Caco-2 (cell line): ENCODE data around the gene B3GALT6. TPM values are rescaled to one million over a fixed set of nuclear protein-coding genes. Genes with fewer than 3 reads are reported as not detected.

Experiments used
- BruUV-seq: library from RNA; stranded (reverse); fragments of 400-500 nt; replicated peaks from 2 replicates; lab custom pipeline; 2021; lab: Mats Ljungman, UMichigan
- CTCF ChIA-PET: fragments of 300-600 bp; sonication (Branson Sonifier 250); formaldehyde crosslinking; loops from one replicate; lab custom pipeline; 2022; ENCODE audit warnings: antibody characterized with exemption; lab: Charles Lee
- POLR2A ChIA-PET: fragments of 300-600 bp; sonication (Branson Sonifier 250); formaldehyde crosslinking; loops from one replicate; lab custom pipeline; 2022; ENCODE audit warnings: antibody characterized with exemption; lab: Charles Lee
- DNase-seq, 2 experiments: peaks; one replicate each; pipeline versions ENCODE4 v3.0.0 to v3.0.0-alpha.2; 2020 to 2022
- H3K27me3 ChIP-seq: replicated peaks from 2 replicates; pipeline ENCODE4 v1.6.0; 2011; ENCODE audit warnings: low read length; ENCODE audit not compliant: control insufficient read depth, insufficient read depth
- H3K36me3 ChIP-seq: 2 replicates; pipeline ENCODE4 v1.5.1; 2011; ENCODE audit warnings: low read length; ENCODE audit not compliant: control insufficient read depth, insufficient read depth
- H3K4me1 ChIP-seq: fragments of 250-450 bp; sonication (Bioruptor Pico); 2 replicates; pipeline ENCODE4 v1.5.1; 2020; ENCODE audit warnings: mild to moderate bottlenecking
- H3K4me3 ChIP-seq: 2 replicates; pipeline ENCODE4 v1.5.1; 2011; ENCODE audit warnings: low read depth, mild to moderate bottlenecking, control low read depth, low read length
- H3K9me3 ChIP-seq: fragments of 250-450 bp; sonication (Bioruptor Pico); 2 replicates; pipeline ENCODE4 v1.5.1; 2020; ENCODE audit warnings: mild to moderate bottlenecking, moderate library complexity
- H3K27ac Mint-ChIP-seq: one replicate; pipeline ENCODE4 v1.8.0; 2022; ENCODE audit warnings: mixed read lengths; ENCODE audit not compliant: unreplicated experiment
- H3K27me3 Mint-ChIP-seq: one replicate; pipeline ENCODE4 v1.8.0; 2022; ENCODE audit warnings: mixed read lengths; ENCODE audit not compliant: insufficient read depth, unreplicated experiment
- H3K36me3 Mint-ChIP-seq: one replicate; pipeline ENCODE4 v1.8.0; 2022; ENCODE audit warnings: mild to moderate bottlenecking, mixed read lengths; ENCODE audit not compliant: insufficient read depth, unreplicated experiment
- H3K4me1 Mint-ChIP-seq: one replicate; pipeline ENCODE4 v1.8.0; 2022; ENCODE audit warnings: low read depth, mixed read lengths; ENCODE audit not compliant: unreplicated experiment
- H3K4me3 Mint-ChIP-seq: one replicate; pipeline ENCODE4 v1.8.0; 2022; ENCODE audit warnings: mild to moderate bottlenecking, moderate library complexity, mixed read lengths; ENCODE audit not compliant: unreplicated experiment
- H3K9me3 Mint-ChIP-seq: one replicate; pipeline ENCODE4 v1.8.0; 2022; ENCODE audit warnings: mixed read lengths; ENCODE audit not compliant: unreplicated experiment
- CTCF ChIP-seq, 2 experiments: fragments of 200-600 bp in 1 of 2; IDR thresholded peaks; 1 replicate in 1 of 2; 2 replicates in 1 of 2; pipeline versions ENCODE4 v1.5.1 to v1.8.0; 2011 to 2022; ENCODE audit warnings: antibody characterized with exemption in 1 of 2, control low read depth in 1 of 2, inconsistent platforms in 1 of 2, low read depth in 1 of 2, low read length in 1 of 2, mild to moderate bottlenecking in 1 of 2, moderate library complexity in 1 of 2; ENCODE audit not compliant: insufficient read depth in 1 of 2, severe bottlenecking in 1 of 2, unreplicated experiment in 1 of 2
- intact Hi-C: fragments of 100-400 bp; cut with micrococcal nuclease; formaldehyde crosslinking; loops from one replicate; pipeline ENCODE4 v1.10.0; 2022; ENCODE audit not compliant: unreplicated experiment
- total RNA-seq: library from RNA; stranded (reverse); gene quantifications from 2 replicates; pipeline ENCODE4 v1.2.3, GENCODE V29; 2022

Gene B3GALT6
- total RNA-seq, 1 experiment from 2014 or later: 24.8 TPM

GRCh38 chr1:1264026-1264425, 32.0 kb downstream of the B3GALT6 start:
- Mint-ChIP-seq H3K4me3 (no peak overlapping the region), H3K36me3 (peaks cover 73% of the 10 kb centered on the region), H3K27ac (no peak overlapping the region), H3K4me1 (no peaks in the 10 kb centered on the region), H3K27me3 (no peaks in the 10 kb centered on the region), H3K9me3 (no peaks in the 10 kb centered on the region)
- H3K4me1 ChIP-seq: no peaks in the 10 kb centered on the region
- POLR2A ChIA-PET: no interaction called here
- intact Hi-C loops: no loop called here
- no peak overlapping the region for H3K4me3 ChIP-seq
- H3K36me3 ChIP-seq: no peaks in the 10 kb centered on the region; the same call in none of the 2 replicates
- no peaks in the 10 kb centered on the region for H3K27me3 ChIP-seq
- no TSS peak for BruUV-seq
- TF ChIP-seq CTCF (IDR thresholded peaks at IDR 0.05; ENCODE audit: insufficient read depth in 1 of 2, low read depth in 1 of 2, low read length in 1 of 2, severe bottlenecking in 1 of 2, unreplicated experiment in 1 of 2): no peak
- DNase-seq: no peak
- no peaks in the 10 kb centered on the region for H3K9me3 ChIP-seq
- CTCF ChIA-PET: no interaction called here

- Histone ChIP-seq H3K36me3 (no peaks in the 10 kb centered on the region; the same call in none of the 2 replicates), H3K4me3 (no peak overlapping the region), H3K27me3 (no peaks in the 10 kb centered on the region), H3K4me1 (no peaks in the 10 kb centered on the region), H3K9me3 (no peaks in the 10 kb centered on the region)
- no peak overlapping the region for H3K4me3 Mint-ChIP-seq
- no peaks in the 10 kb centered on the region for H3K4me1 Mint-ChIP-seq
- peaks cover 69% of the 10 kb centered on the region for H3K36me3 Mint-ChIP-seq
- CTCF ChIA-PET: interaction anchor here (0.5 kb wide), 1 partner anchor 9 kb away, joined by 3 read pairs; no protein-coding TSS in a partner anchor
- H3K9me3 Mint-ChIP-seq: no peaks in the 10 kb centered on the region
- H3K27me3 Mint-ChIP-seq: no peaks in the 10 kb centered on the region
- BruUV-seq: no TSS peak
- POLR2A ChIA-PET: no interaction called here
- H3K27ac Mint-ChIP-seq: no peak overlapping the region
- intact Hi-C loops: no loop called here
- no peak for TF ChIP-seq CTCF (IDR thresholded peaks at IDR 0.05; ENCODE audit: insufficient read depth in 1 of 2, low read depth in 1 of 2, low read length in 1 of 2, severe bottlenecking in 1 of 2, unreplicated experiment in 1 of 2)
- DNase-seq: no peak
Measured at GRCh38 chr1:1264868-1265272, 32.8 kb downstream of the B3GALT6 start.

GRCh38 chr1:1267488-1268283, 35.6 kb downstream of the B3GALT6 start:
- no peak overlapping the region for H3K27ac Mint-ChIP-seq
- H3K27me3 Mint-ChIP-seq: no peaks in the 10 kb centered on the region
- no peaks in the 10 kb centered on the region; the same call in none of the 2 replicates for H3K36me3 ChIP-seq
- no peaks in the 10 kb centered on the region for H3K4me1 ChIP-seq
- H3K9me3 Mint-ChIP-seq: no peaks in the 10 kb centered on the region
- CTCF ChIA-PET: no interaction called here
- no peaks in the 10 kb centered on the region for H3K27me3 ChIP-seq
- intact Hi-C loops: no loop called here
- H3K4me1 Mint-ChIP-seq: no peaks in the 10 kb centered on the region
- POLR2A ChIA-PET: no interaction called here
- no peak for TF ChIP-seq CTCF (IDR thresholded peaks at IDR 0.05; ENCODE audit: insufficient read depth in 1 of 2, low read depth in 1 of 2, low read length in 1 of 2, severe bottlenecking in 1 of 2, unreplicated experiment in 1 of 2)
- H3K9me3 ChIP-seq: no peaks in the 10 kb centered on the region
- DNase-seq: no peak
- BruUV-seq: no TSS peak
- no peak overlapping the region for H3K4me3 Mint-ChIP-seq
- H3K4me3 ChIP-seq: no peak overlapping the region
- H3K36me3 Mint-ChIP-seq: peaks cover 65% of the 10 kb centered on the region
